Loucy (cell line): Measurements from ENCODE around the gene JAZF1.

Experiments used
- H2AFZ ChIP-seq: fragments of 200-600 bp; sonication (generic); 2 replicates; pipeline ENCODE4 v1.6.0; 2016; ENCODE audit warnings: antibody characterized with exemption, mild to moderate bottlenecking, low read length, moderate library complexity
- H3F3A ChIP-seq: fragments of 200-600 bp; 2 replicates; pipeline ENCODE4 v1.6.0; 2016; ENCODE audit warnings: antibody characterized with exemption, low read depth, mild to moderate bottlenecking
- H3K27me3 ChIP-seq: fragments of 200-600 bp; sonication (generic); 2 replicates; pipeline ENCODE4 v1.6.1; 2014; ENCODE audit warnings: low read length, mild to moderate bottlenecking; ENCODE audit not compliant: insufficient read depth, poor library complexity, severe bottlenecking
- H3K36me3 ChIP-seq: fragments of 200-600 bp; sonication (generic); 2 replicates; pipeline ENCODE4 v1.6.1; 2016; ENCODE audit warnings: low read length; ENCODE audit not compliant: insufficient read depth
- H3K4me1 ChIP-seq: fragments of 200-600 bp; sonication (generic); 2 replicates; pipeline ENCODE4 v1.5.1; 2014; ENCODE audit warnings: low read length, mild to moderate bottlenecking; ENCODE audit not compliant: insufficient read depth, poor library complexity, severe bottlenecking
- H3K4me2 ChIP-seq: fragments of 200-600 bp; sonication (generic); 2 replicates; pipeline ENCODE4 v1.6.0; 2014; ENCODE audit warnings: antibody characterized with exemption, low read length, low read depth, mild to moderate bottlenecking; ENCODE audit not compliant: poor library complexity, severe bottlenecking
- H3K4me3 ChIP-seq: fragments of 200-600 bp; sonication (generic); 2 replicates; pipeline ENCODE4 v1.5.1; 2014; ENCODE audit warnings: low read length, mild to moderate bottlenecking, mixed read lengths; ENCODE audit not compliant: poor library complexity, severe bottlenecking
- H3K79me2 ChIP-seq: fragments of 200-600 bp; sonication (generic); 2 replicates; pipeline ENCODE4 v1.6.1; 2014; ENCODE audit warnings: low read length; ENCODE audit not compliant: insufficient read depth
- H3K9ac ChIP-seq: fragments of 200-600 bp; sonication (generic); 2 replicates; pipeline ENCODE4 v1.6.0; 2014; ENCODE audit warnings: mild to moderate bottlenecking, low read depth, low read length, moderate library complexity; ENCODE audit not compliant: poor library complexity, severe bottlenecking
- H3K9me2 ChIP-seq: fragments of 200-600 bp; sonication (generic); replicated peaks from 2 replicates; pipeline ENCODE4 v1.6.1; 2016; ENCODE audit warnings: low read depth, low read length, mixed read lengths
- H3K9me3 ChIP-seq: fragments of 200-600 bp; sonication (generic); 2 replicates; pipeline ENCODE4 v1.6.1; 2014; ENCODE audit warnings: mild to moderate bottlenecking, antibody characterized with exemption, low read length, low read depth; ENCODE audit not compliant: insufficient read depth
- H4K20me1 ChIP-seq: fragments of 200-600 bp; sonication (generic); 2 replicates; pipeline ENCODE4 v1.6.0; 2014; ENCODE audit warnings: antibody characterized with exemption, low read length, mild to moderate bottlenecking; ENCODE audit not compliant: insufficient read depth, poor library complexity, severe bottlenecking
- CTCF ChIP-seq: fragments of 200-600 bp; sonication (generic); conservative IDR thresholded peaks from 2 replicates; pipeline ENCODE4 v1.5.1; 2014; ENCODE audit warnings: mild to moderate bottlenecking, antibody characterized with exemption, low read length
- EZH2phosphoT487 ChIP-seq: fragments of 200-600 bp; IDR thresholded peaks from 2 replicates; pipeline ENCODE4 v1.6.1; 2018; ENCODE audit warnings: antibody characterized with exemption, mild to moderate bottlenecking, moderate library complexity, borderline replicate concordance

Gene JAZF1

GRCh38 chr7:28013019-28013418, 167.6 kb downstream of the JAZF1 start:
- Histone ChIP-seq H3K36me3 (peaks cover 8% of the 10 kb centered on the region; the same call in 1 of the 2 replicates), H3K79me2 (no peaks in the 10 kb centered on the region), H3K9me2 (no peaks in the 10 kb centered on the region), H3K4me3 (no peak overlapping the region), H3K9ac (no peak overlapping the region), H4K20me1 (no peaks in the 10 kb centered on the region), H3K27me3 (no peaks in the 10 kb centered on the region), H3K4me2 (no peak overlapping the region), H3K4me1 (no peaks in the 10 kb centered on the region), H3F3A (no peaks in the 10 kb centered on the region), H2AFZ (no peak overlapping the region), H3K9me3 (peaks cover 15% of the 10 kb centered on the region; the same call in 1 of the 2 replicates)
- TF ChIP-seq EZH2phosphoT487: no peak
- TF ChIP-seq CTCF: no peak

- no peaks in the 10 kb centered on the region for H3K36me3 ChIP-seq
- H3K4me2 ChIP-seq: no peak overlapping the region
- H2AFZ ChIP-seq: no peak overlapping the region
- no peaks in the 10 kb centered on the region for H3F3A ChIP-seq
- no peak overlapping the region for H3K4me3 ChIP-seq
- no peaks in the 10 kb centered on the region for H3K27me3 ChIP-seq
- no peaks in the 10 kb centered on the region for H4K20me1 ChIP-seq
- H3K79me2 ChIP-seq: no peaks in the 10 kb centered on the region
- peaks cover 3% of the 10 kb centered on the region; the same call in 1 of the 2 replicates for H3K9me3 ChIP-seq
- TF ChIP-seq CTCF: no peak
- no peak for TF ChIP-seq EZH2phosphoT487
- no peak overlapping the region for H3K9ac ChIP-seq
- H3K4me1 ChIP-seq: peaks cover 10% of the 10 kb centered on the region
- no peaks in the 10 kb centered on the region for H3K9me2 ChIP-seq
Measured at GRCh38 chr7:28008911-28009310, 171.7 kb downstream of the JAZF1 start.

- TF ChIP-seq CTCF (no peak), EZH2phosphoT487 (no peak)
- no peaks in the 10 kb centered on the region for H3K9me2 ChIP-seq
- H4K20me1 ChIP-seq: no peaks in the 10 kb centered on the region
- no peaks in the 10 kb centered on the region for H3F3A ChIP-seq
- H2AFZ ChIP-seq: no peak overlapping the region
- no peak overlapping the region for H3K4me2 ChIP-seq
- H3K27me3 ChIP-seq: no peaks in the 10 kb centered on the region
- H3K9ac ChIP-seq: no peak overlapping the region
- no peak overlapping the region for H3K4me3 ChIP-seq
- H3K9me3 ChIP-seq: no peaks in the 10 kb centered on the region
- no peaks in the 10 kb centered on the region for H3K79me2 ChIP-seq
- no peaks in the 10 kb centered on the region for H3K36me3 ChIP-seq
- peaks cover 10% of the 10 kb centered on the region for H3K4me1 ChIP-seq
Measured at GRCh38 chr7:28008171-28008570, 172.4 kb downstream of the JAZF1 start.
